HL-60 (cell line): ENCODE data around the gene ZC3H12C.

Source experiments
- DNase-seq, 2 experiments: peaks; one replicate each; pipeline ENCODE4 v3.0.0-alpha.2; 2010 to 2020; ENCODE audit warnings: low read depth in 1 of 2, low spot score in 1 of 2
- H3K27ac ChIP-seq: fragments of 250-450 bp; sonication (Bioruptor Pico); replicated peaks from 2 replicates; pipeline ENCODE4 v1.5.1; 2020; ENCODE audit warnings: mild to moderate bottlenecking, moderate library complexity
- H3K27me3 ChIP-seq: fragments of 250-450 bp; sonication (Bioruptor Pico); 2 replicates; pipeline ENCODE4 v1.5.1; 2021; ENCODE audit warnings: mild to moderate bottlenecking, moderate library complexity; ENCODE audit not compliant: insufficient read depth, poor library complexity, severe bottlenecking
- H3K4me3 ChIP-seq: replicated peaks from 2 replicates; pipeline ENCODE4 v1.5.1; 2011; ENCODE audit warnings: mild to moderate bottlenecking, control low read depth, low read length; ENCODE audit not compliant: insufficient read depth
- CTCF ChIP-seq: IDR thresholded peaks from one replicate; pipeline ENCODE4 v1.5.1; 2011; ENCODE audit warnings: low read length, control low read depth, inconsistent platforms; ENCODE audit not compliant: insufficient read depth
- GABPA ChIP-seq: IDR thresholded peaks from 2 replicates; pipeline ENCODE4 v1.6.1; 2012; ENCODE audit warnings: low read depth
- POLR2AphosphoS5 ChIP-seq: IDR thresholded peaks from 2 replicates; pipeline ENCODE4 v1.6.1; 2012; ENCODE audit warnings: low read depth
- REST ChIP-seq: IDR thresholded peaks from 2 replicates; pipeline ENCODE4 v1.6.1; 2012; ENCODE audit warnings: low read depth; ENCODE audit not compliant: insufficient replicate concordance
- SPI1 ChIP-seq: IDR thresholded peaks from 2 replicates; pipeline ENCODE4 v1.6.1; 2012; ENCODE audit warnings: low read depth, mild to moderate bottlenecking, borderline replicate concordance

Gene ZC3H12C

GRCh38 chr11:110161061-110161460 is 67.9 kb downstream of the ZC3H12C start:
- no peak for DNase-seq
- no peak for TF ChIP-seq CTCF
- no peak for TF ChIP-seq SPI1
- TF ChIP-seq GABPA = no peak
- TF ChIP-seq POLR2AphosphoS5 = no peak
- TF ChIP-seq REST = no peak
- no peaks in the 10 kb centered on the region for H3K27me3 ChIP-seq
- H3K4me3 ChIP-seq = no peak overlapping the region
- H3K27ac ChIP-seq = no peak overlapping the region

GRCh38 chr11:110162216-110162615 is 69.0 kb downstream of the ZC3H12C start:
- TF ChIP-seq REST (no peak), SPI1 (no peak), CTCF (no peak), POLR2AphosphoS5 (no peak), GABPA (no peak)
- no peaks in the 10 kb centered on the region for H3K27me3 ChIP-seq
- no peak overlapping the region for H3K27ac ChIP-seq
- DNase-seq = no peak
- no peak overlapping the region for H3K4me3 ChIP-seq

- Histone ChIP-seq H3K4me3 (no peak overlapping the region), H3K27ac (no peak overlapping the region), H3K27me3 (no peaks in the 10 kb centered on the region)
- DNase-seq = no peak
- no peak for TF ChIP-seq POLR2AphosphoS5
Observed at GRCh38 chr11:110165039-110165925, 72.1 kb downstream of the ZC3H12C start.

GRCh38 chr11:110168033-110168803 is 75.0 kb downstream of the ZC3H12C start:
- no peak for DNase-seq
- Histone ChIP-seq H3K27me3 (no peaks in the 10 kb centered on the region), H3K4me3 (no peak overlapping the region), H3K27ac (no peak overlapping the region)
- TF ChIP-seq REST (no peak), SPI1 (no peak)
